Endothelial cell of umbilical vein (primary cell): ENCODE data around the gene CIB1. TPM values are rescaled to one million over a fixed set of nuclear protein-coding genes. Genes with fewer than 3 reads are reported as not detected.

Experiments used
- BruUV-seq: library from RNA; stranded (reverse); fragments of 400-500 nt; replicated peaks from 2 replicates; lab custom pipeline; 2021; lab: Mats Ljungman, UMichigan
- CTCF ChIA-PET: fragments of 300-600, 350-600 bp; sonication (Branson Sonifier 250); formaldehyde crosslinking; loops from one replicate; lab custom pipeline; 2021; ENCODE audit warnings: antibody characterized with exemption, inconsistent platforms; lab: Charles Lee
- POLR2A ChIA-PET: fragments of 300-600, 350-600 bp; sonication (Branson Sonifier 250); formaldehyde crosslinking; loops from one replicate; lab custom pipeline; 2021; ENCODE audit warnings: antibody characterized with exemption, inconsistent platforms; lab: Charles Lee
- DNase-seq: peaks from one replicate; pipeline ENCODE4 v3.0.0-alpha.2; 2011; ENCODE audit warnings: low read depth, low spot score
- FAIRE-seq: peaks from 2 replicates; lab custom pipeline; 2011; peaks lifted over from hg19 to GRCh38; lab: Jason Lieb, UNC
- H2AFZ ChIP-seq: 2 replicates; pipeline ENCODE4 v1.6.0; 2012; ENCODE audit warnings: low read depth, low read length, control low read depth, inconsistent platforms
- H3K27ac ChIP-seq: 2 replicates; pipeline ENCODE4 v1.5.1; 2011; ENCODE audit warnings: low read depth, mild to moderate bottlenecking, control low read depth, low read length, moderate library complexity; ENCODE audit not compliant: insufficient read depth
- H3K27me3 ChIP-seq, 2 experiments: 2 replicates each; pipeline versions ENCODE4 v1.6.0 to v1.6.1; 2011; ENCODE audit warnings: low read length in 2 of 2, mixed read lengths in 1 of 2; ENCODE audit not compliant: control insufficient read depth in 2 of 2, insufficient read depth in 2 of 2
- H3K36me3 ChIP-seq, 2 experiments: 2 replicates in 1 of 2; 3 replicates in 1 of 2; pipeline ENCODE4 v1.5.1; 2011; ENCODE audit warnings: low read length in 2 of 2, mild to moderate bottlenecking in 1 of 2, moderate library complexity in 1 of 2; ENCODE audit not compliant: control insufficient read depth in 2 of 2, insufficient read depth in 2 of 2; ENCODE audit errors: extremely low read depth in 1 of 2
- H3K4me1 ChIP-seq: 3 replicates; pipeline ENCODE4 v1.5.1; 2011; ENCODE audit warnings: mild to moderate bottlenecking, low read length; ENCODE audit not compliant: control insufficient read depth, insufficient read depth; ENCODE audit errors: extremely low read depth
- H3K4me2 ChIP-seq: 2 replicates; pipeline ENCODE4 v1.6.1; 2011; ENCODE audit warnings: low read length, control low read depth, mixed read lengths; ENCODE audit not compliant: insufficient read depth
- H3K4me3 ChIP-seq, 3 experiments: fragments of 200-600 bp in 1 of 3; sonication (generic), shearing (Covaris generic) in 1 of 3; replicated peaks in 1 of 3; 2 replicates each; pipeline ENCODE4 v1.5.1; 2011 to 2016; ENCODE audit warnings: control low read depth in 3 of 3, low read length in 3 of 3, mild to moderate bottlenecking in 2 of 3, inconsistent platforms in 1 of 3, low read depth in 1 of 3, moderate library complexity in 1 of 3; ENCODE audit not compliant: insufficient read depth in 1 of 3
- H3K79me2 ChIP-seq: 2 replicates; pipeline ENCODE4 v1.6.0; 2012; ENCODE audit warnings: low read length, inconsistent platforms; ENCODE audit not compliant: control insufficient read depth, insufficient read depth
- H3K9ac ChIP-seq: replicated peaks from 2 replicates; pipeline ENCODE3; 2011; ENCODE audit warnings: low read length, control low read depth; ENCODE audit not compliant: insufficient read depth; ENCODE audit errors: extremely low read depth
- H3K9me1 ChIP-seq: replicated peaks from 3 replicates; pipeline ENCODE4 v1.6.0; 2011; ENCODE audit warnings: mild to moderate bottlenecking, low read length; ENCODE audit not compliant: control insufficient read depth, insufficient read depth; ENCODE audit errors: extremely low read depth
- H3K9me3 ChIP-seq: replicated peaks from 2 replicates; pipeline ENCODE4 v1.5.1; 2012; ENCODE audit warnings: low read length, inconsistent platforms; ENCODE audit not compliant: control insufficient read depth, insufficient read depth
- H4K20me1 ChIP-seq: replicated peaks from 2 replicates; pipeline ENCODE3; 2011; ENCODE audit warnings: mild to moderate bottlenecking, low read length; ENCODE audit not compliant: control insufficient read depth, insufficient read depth; ENCODE audit errors: extremely low read depth
- EZH2 ChIP-seq: IDR thresholded peaks from 2 replicates; pipeline ENCODE4 v1.6.1; 2012; ENCODE audit warnings: borderline replicate concordance, low read depth, mild to moderate bottlenecking, moderate library complexity, low read length, inconsistent platforms; ENCODE audit not compliant: severe bottlenecking
- FOS ChIP-seq: IDR thresholded peaks from 2 replicates; pipeline ENCODE4 v1.6.1; 2011; ENCODE audit warnings: mild to moderate bottlenecking, low read length, moderate library complexity, borderline replicate concordance; ENCODE audit not compliant: insufficient read depth
- GATA2 ChIP-seq: IDR thresholded peaks from 2 replicates; pipeline ENCODE4 v1.7.0; 2011; ENCODE audit warnings: low read depth, mild to moderate bottlenecking, moderate library complexity, mixed read lengths, low read length; ENCODE audit not compliant: insufficient read length, insufficient read depth
- JUN ChIP-seq: IDR thresholded peaks from 2 replicates; pipeline ENCODE4 v1.6.1; 2011; ENCODE audit warnings: borderline replicate concordance, low read depth; ENCODE audit not compliant: insufficient read length, insufficient read depth
- MYC ChIP-seq: IDR thresholded peaks from one replicate; pipeline ENCODE4 v1.6.1; 2011; ENCODE audit warnings: mild to moderate bottlenecking, low read depth, low read length
- POLR2A ChIP-seq: IDR thresholded peaks from 2 replicates; pipeline ENCODE4 v1.6.1; 2012; ENCODE audit warnings: low read depth, mild to moderate bottlenecking, control low read depth, low read length
- POLR2AphosphoS5 ChIP-seq: IDR thresholded peaks from 2 replicates; pipeline ENCODE4 v1.6.1; 2012; ENCODE audit warnings: low read depth, mild to moderate bottlenecking, control low read depth, low read length, moderate library complexity; ENCODE audit not compliant: insufficient read depth
- dilution Hi-C: fragments of 300-500 bp; cut with MboI; formaldehyde crosslinking; loops from one replicate; pipeline ENCODE4 v1.15.0; 2019; ENCODE audit warnings: low sequenced_read_pairs; ENCODE audit not compliant: extremely low pct_ligation_motif_present
- intact Hi-C: fragments of 100-400 bp; cut with micrococcal nuclease; formaldehyde crosslinking; loops from one replicate; pipeline ENCODE4 v1.10.0; 2022
- polyA plus RNA-seq, 4 experiments: library from polyadenylated mRNA; depleted of rRNA in 3 of 4; stranded (reverse) in 3 of 4; unstranded in 1 of 4; fragments of >200 nt; gene quantifications; 2 replicates each; pipeline versions ENCODE4 v1.2.1 to v1.2.3, GENCODE V29; 2011 to 2012; ENCODE audit warnings: missing spikeins in 1 of 4
- total RNA-seq: library from RNA; stranded (reverse); gene quantifications from 2 replicates; pipeline ENCODE4 v1.2.3, GENCODE V29; 2021
- TF ChIP-seq, protein P1 (sequence below), 2 donors: IDR thresholded peaks; 1 replicate in 1 of 2; 2 replicates in 1 of 2; pipeline ENCODE4 v1.5.1; 2011; ENCODE audit warnings: low read length in 2 of 2, mild to moderate bottlenecking in 2 of 2, moderate library complexity in 2 of 2, control low read depth in 1 of 2, inconsistent platforms in 1 of 2, low read depth in 1 of 2; ENCODE audit not compliant: insufficient read depth in 1 of 2; ENCODE audit errors: extremely low read depth in 1 of 2
- TF ChIP-seq, protein P2 (sequence below): IDR thresholded peaks from 2 replicates; pipeline ENCODE4 v1.6.1; 2011; ENCODE audit not compliant: insufficient read depth, insufficient read length

The CIB1 gene
- total and polyA plus RNA-seq, 2 donors (not counting 3 experiments of a cell fraction or from before 2014, with no cell fraction given): 58.3 to 105 TPM

DNA sequence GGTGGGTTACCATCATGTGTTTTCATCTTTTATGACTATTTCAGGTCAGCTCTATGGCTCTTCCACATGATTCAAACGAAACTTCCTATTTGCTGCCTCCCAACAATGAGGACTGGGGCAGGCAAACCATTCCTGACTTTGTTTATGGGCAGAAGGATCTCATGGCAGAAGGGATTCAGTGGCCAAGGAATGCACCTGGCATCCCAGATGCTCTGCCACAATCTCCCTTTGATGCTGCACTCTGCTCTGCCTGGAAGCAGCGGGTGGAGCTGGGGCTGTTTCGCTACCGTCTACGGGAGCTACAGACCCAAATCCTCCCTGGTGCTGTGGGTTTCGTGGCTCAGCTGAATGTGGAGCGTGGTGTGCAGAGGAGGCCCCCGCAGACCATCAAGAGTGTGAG is 7.1 kb upstream of the CIB1 start:
- no peaks in the 10 kb centered on the region for H3K9me1 ChIP-seq
- no peaks in the 10 kb centered on the region for H3K9me3 ChIP-seq
- no peak overlapping the region for H3K27ac ChIP-seq
- no peak for FAIRE-seq
- no peak overlapping the region for H2AFZ ChIP-seq
- dilution Hi-C loops (no loop called here), intact Hi-C loops (no loop called here)
- no peaks in the 10 kb centered on the region for H3K79me2 ChIP-seq
- no TSS peak for BruUV-seq
- POLR2A ChIA-PET: no interaction called here
- no peak overlapping the region for H3K4me2 ChIP-seq
- no peaks in the 10 kb centered on the region for H3K27me3 ChIP-seq
- no peak for DNase-seq
- H3K4me3 ChIP-seq: no peak overlapping the region
- no peaks in the 10 kb centered on the region for H4K20me1 ChIP-seq
- H3K4me1 ChIP-seq: no peaks in the 10 kb centered on the region
- CTCF ChIA-PET: interaction anchor here (1.0 to 1.4 kb wide), 3 partner anchors 8 to 20 kb away, joined by 3 to 4 read pairs (median 3); partner anchors contain the start of gene TTLL13
- H3K9ac ChIP-seq: no peak overlapping the region
- no peak for TF ChIP-seq FOS
- TF ChIP-seq, protein P1, sequence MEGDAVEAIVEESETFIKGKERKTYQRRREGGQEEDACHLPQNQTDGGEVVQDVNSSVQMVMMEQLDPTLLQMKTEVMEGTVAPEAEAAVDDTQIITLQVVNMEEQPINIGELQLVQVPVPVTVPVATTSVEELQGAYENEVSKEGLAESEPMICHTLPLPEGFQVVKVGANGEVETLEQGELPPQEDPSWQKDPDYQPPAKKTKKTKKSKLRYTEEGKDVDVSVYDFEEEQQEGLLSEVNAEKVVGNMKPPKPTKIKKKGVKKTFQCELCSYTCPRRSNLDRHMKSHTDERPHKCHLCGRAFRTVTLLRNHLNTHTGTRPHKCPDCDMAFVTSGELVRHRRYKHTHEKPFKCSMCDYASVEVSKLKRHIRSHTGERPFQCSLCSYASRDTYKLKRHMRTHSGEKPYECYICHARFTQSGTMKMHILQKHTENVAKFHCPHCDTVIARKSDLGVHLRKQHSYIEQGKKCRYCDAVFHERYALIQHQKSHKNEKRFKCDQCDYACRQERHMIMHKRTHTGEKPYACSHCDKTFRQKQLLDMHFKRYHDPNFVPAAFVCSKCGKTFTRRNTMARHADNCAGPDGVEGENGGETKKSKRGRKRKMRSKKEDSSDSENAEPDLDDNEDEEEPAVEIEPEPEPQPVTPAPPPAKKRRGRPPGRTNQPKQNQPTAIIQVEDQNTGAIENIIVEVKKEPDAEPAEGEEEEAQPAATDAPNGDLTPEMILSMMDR (IDR thresholded peaks at IDR 0.05; ENCODE audit: extremely low read depth in 1 of 2, insufficient read depth in 1 of 2, low read depth in 1 of 2, low read length in 2 of 2): no peak
- TF ChIP-seq, protein P2, sequence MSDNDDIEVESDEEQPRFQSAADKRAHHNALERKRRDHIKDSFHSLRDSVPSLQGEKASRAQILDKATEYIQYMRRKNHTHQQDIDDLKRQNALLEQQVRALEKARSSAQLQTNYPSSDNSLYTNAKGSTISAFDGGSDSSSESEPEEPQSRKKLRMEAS: no peak
- TF ChIP-seq GATA2: no peak
- TF ChIP-seq JUN: no peak
- no peak for TF ChIP-seq POLR2AphosphoS5
- TF ChIP-seq MYC: no peak
- no peak for TF ChIP-seq POLR2A
- TF ChIP-seq EZH2: no peak
- no peaks in the 10 kb centered on the region for H3K36me3 ChIP-seq
